AG08396 (cell line): Measurements from ENCODE around the gene ELF1.
"Not testable (repeated sequence)": the region's sequence is repeated elsewhere in the genome, so short reads cannot be mapped to it uniquely, and the experiment has no call there.

Experiments used
- DNase-seq: peaks from one replicate; pipeline ENCODE4 v3.0.0; 2012; ENCODE audit warnings: low spot score, mixed read lengths

The ELF1 gene

GRCh38 chr13:40931719-40932118 lies 87.4 kb downstream of the ELF1 start:
- no peak for DNase-seq

- DNase-seq: not testable (repeated sequence)
These were observed 89.2 kb downstream of the ELF1 start for GRCh38 chr13:40929883-40930282.

- DNase-seq: no peak
These were observed 90.1 kb downstream of the ELF1 start for GRCh38 chr13:40928980-40929379.

GRCh38 chr13:40927929-40928328 lies 91.2 kb downstream of the ELF1 start:
- no peak for DNase-seq

GRCh38 chr13:40923867-40924266 lies 95.2 kb downstream of the ELF1 start:
- no peak for DNase-seq

- no peak for DNase-seq
These were observed 96.6 kb downstream of the ELF1 start for GRCh38 chr13:40922437-40923040.

GRCh38 chr13:40920826-40921225 lies 98.3 kb downstream of the ELF1 start:
- DNase-seq: peak; percentile 13

- DNase-seq: not testable (repeated sequence)
These were observed 99.2 kb downstream of the ELF1 start for GRCh38 chr13:40919901-40920300.

GRCh38 chr13:40916207-40916998 lies 102.7 kb downstream of the ELF1 start:
- DNase-seq: no peak

GRCh38 chr13:40914863-40915262 lies 104.3 kb downstream of the ELF1 start:
- DNase-seq: not testable (repeated sequence)

GRCh38 chr13:40911341-40911740 lies 107.8 kb downstream of the ELF1 start:
- no peak for DNase-seq

GRCh38 chr13:40910324-40911050 lies 108.6 kb downstream of the ELF1 start:
- peak; percentile 36 for DNase-seq

GRCh38 chr13:40909541-40910200 lies 109.4 kb downstream of the ELF1 start:
- DNase-seq: not testable (repeated sequence)

GRCh38 chr13:40908546-40908945 lies 110.6 kb downstream of the ELF1 start:
- DNase-seq: no peak

GRCh38 chr13:40901032-40901431 lies 118.1 kb downstream of the ELF1 start:
- DNase-seq: not testable (repeated sequence)

GRCh38 chr13:40900568-40900967 lies 118.5 kb downstream of the ELF1 start:
- DNase-seq: not testable (repeated sequence)

- DNase-seq: no peak
These were observed 122.1 kb downstream of the ELF1 start for GRCh38 chr13:40897053-40897452.

- no peak for DNase-seq
These were observed 123.6 kb downstream of the ELF1 start for GRCh38 chr13:40895227-40896184.

- not testable (repeated sequence) for DNase-seq
These were observed 125.5 kb downstream of the ELF1 start for GRCh38 chr13:40893573-40893972.

GRCh38 chr13:40886017-40886416 lies 133.1 kb downstream of the ELF1 start:
- DNase-seq: no peak

GRCh38 chr13:40884175-40884574 lies 134.9 kb downstream of the ELF1 start:
- DNase-seq: not testable (repeated sequence)
